Panc1 (cell line): ENCODE results near the gene PLEKHN1. TPM values are rescaled to one million over a fixed set of nuclear protein-coding genes. Genes with fewer than 3 reads are reported as not detected.

Experiments used
- ATAC-seq: fragments of 200-7000 bp; cut with Tn5 transposase; 2 replicates; pipeline ENCODE4 v1.9.1; 2020; ENCODE audit warnings: mild to moderate bottlenecking, moderate library complexity
- BruUV-seq: library from RNA; stranded (reverse); fragments of 400-500 nt; replicated peaks from 2 replicates; lab custom pipeline; 2021; lab: Mats Ljungman, UMichigan
- CTCF ChIA-PET: fragments of 300-600 bp; sonication (Branson Sonifier 250); formaldehyde crosslinking; loops from one replicate; lab custom pipeline; 2022; ENCODE audit warnings: antibody characterized with exemption; lab: Charles Lee
- POLR2A ChIA-PET: fragments of 300-600 bp; sonication (Branson Sonifier 250); formaldehyde crosslinking; loops from one replicate; lab custom pipeline; 2022; ENCODE audit warnings: antibody characterized with exemption; lab: Charles Lee
- DNase-seq: peaks from one replicate; pipeline ENCODE4 v3.0.0-alpha.2; 2010; ENCODE audit warnings: low read depth, low spot score
- H3K27ac ChIP-seq: 2 replicates; pipeline ENCODE4 v1.5.1; 2011; ENCODE audit warnings: mild to moderate bottlenecking, low read length, inconsistent platforms
- H3K27me3 ChIP-seq: fragments of 200-500 bp; sonication (Bioruptor generic); 2 replicates; pipeline ENCODE4 v1.6.0; 2014; ENCODE audit warnings: low read length, inconsistent platforms; ENCODE audit not compliant: control insufficient read depth, insufficient read depth
- H3K36me3 ChIP-seq: fragments of 200-500 bp; sonication (Bioruptor generic); 2 replicates; pipeline ENCODE4 v1.5.1; 2014; ENCODE audit warnings: inconsistent platforms, mild to moderate bottlenecking, low read length, moderate library complexity; ENCODE audit not compliant: control insufficient read depth, insufficient read depth
- H3K4me1 ChIP-seq: 2 replicates; pipeline ENCODE4 v1.5.1; 2011; ENCODE audit warnings: inconsistent platforms, mild to moderate bottlenecking, low read length, moderate library complexity; ENCODE audit not compliant: control insufficient read depth, insufficient read depth
- H3K4me3 ChIP-seq, 2 experiments: 2 replicates each; pipeline ENCODE4 v1.5.1; 2011 to 2012; ENCODE audit warnings: low read depth in 2 of 2, low read length in 2 of 2, mild to moderate bottlenecking in 2 of 2, inconsistent platforms in 1 of 2, moderate library complexity in 1 of 2
- H3K9me3 ChIP-seq: fragments of 200-500 bp; sonication (Bioruptor generic); 2 replicates; pipeline ENCODE4 v1.5.1; 2014; ENCODE audit warnings: low read depth, mild to moderate bottlenecking, inconsistent platforms, low read length, moderate library complexity; ENCODE audit not compliant: control insufficient read depth, insufficient read depth
- CTCF ChIP-seq: fragments of 450-650 bp; IDR thresholded peaks from 2 replicates; pipeline ENCODE4 v1.5.1; 2017; ENCODE audit warnings: mild to moderate bottlenecking
- POLR2AphosphoS5 ChIP-seq: IDR thresholded peaks from 2 replicates; pipeline ENCODE4 v1.6.1; 2012; ENCODE audit warnings: mild to moderate bottlenecking, low read depth, low read length, moderate library complexity
- SIN3A ChIP-seq: IDR thresholded peaks from 2 replicates; pipeline ENCODE4 v1.6.1; 2012; ENCODE audit warnings: low read depth, mild to moderate bottlenecking, low read length, moderate library complexity, borderline replicate concordance; ENCODE audit not compliant: insufficient read depth
- TCF7L2 ChIP-seq: IDR thresholded peaks from 2 replicates; pipeline ENCODE4 v1.6.1; 2011; ENCODE audit warnings: mild to moderate bottlenecking, low read depth, low read length, inconsistent platforms
- in situ Hi-C: cut with HindIII; loops from 2 replicates; pipeline ENCODE4 v1.10.0; 2016; ENCODE audit warnings: low sequenced_read_pairs, low pct_unique_long_range_greater_than_20kb
- intact Hi-C: fragments of 100-400 bp; cut with micrococcal nuclease; formaldehyde crosslinking; loops from one replicate; pipeline ENCODE4 v1.10.0; 2022; ENCODE audit not compliant: unreplicated experiment
- total RNA-seq: library from RNA; stranded (reverse); gene quantifications from one replicate; pipeline ENCODE4 v1.2.1, GENCODE V29; 2021; ENCODE audit not compliant: unreplicated experiment
- TF ChIP-seq, protein P1 (sequence below), 2 experiments: IDR thresholded peaks; 2 replicates each; pipeline ENCODE4 v1.6.1; 2011 to 2012; ENCODE audit warnings: low read depth in 2 of 2, control low read depth in 1 of 2, low read length in 1 of 2, mild to moderate bottlenecking in 1 of 2, moderate library complexity in 1 of 2; ENCODE audit not compliant: insufficient read depth in 1 of 2

PLEKHN1 gene
- total RNA-seq, 1 experiment from 2014 or later, result 9.8 TPM

DNA sequence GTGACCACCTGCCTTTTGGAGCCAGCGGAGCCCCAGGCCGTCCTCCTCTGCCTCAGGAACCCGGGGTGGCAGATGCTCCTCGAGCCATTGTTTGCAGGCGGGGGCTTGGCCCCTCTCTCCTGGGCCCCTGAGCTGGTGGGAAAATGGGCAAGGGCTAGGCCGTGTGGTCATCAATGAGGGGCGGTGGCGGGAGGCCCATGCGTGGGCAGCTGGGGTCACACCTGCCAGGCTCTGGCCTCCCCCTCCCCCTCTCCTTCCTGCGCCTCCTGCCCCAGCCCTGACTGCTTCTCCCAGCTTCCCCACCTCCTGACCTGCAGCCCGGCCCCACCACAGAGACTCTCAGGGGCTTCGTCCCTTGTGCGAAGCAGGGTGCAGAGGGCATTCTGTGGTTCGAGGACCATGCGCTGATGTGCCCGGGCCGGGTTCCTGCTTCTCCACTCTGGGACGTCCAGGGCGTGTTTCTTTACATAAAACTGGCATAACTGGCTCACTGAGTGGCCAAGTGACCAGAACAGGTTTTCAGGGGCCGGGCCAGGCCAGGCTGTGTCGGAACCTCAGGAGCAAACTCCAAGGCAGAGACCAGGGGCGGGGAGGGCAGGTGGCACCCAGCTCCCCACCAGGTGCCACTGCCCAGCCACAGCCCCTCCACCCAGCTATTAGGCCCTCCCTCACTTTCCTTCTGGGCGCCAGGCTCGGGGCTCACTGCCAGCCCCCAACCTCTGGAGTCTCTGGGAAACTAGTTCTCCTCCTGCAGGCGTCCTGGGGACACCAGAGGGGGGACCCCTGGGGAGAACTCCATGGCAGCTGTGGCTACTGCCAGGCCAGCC, 33.3 kb upstream of the PLEKHN1 start:
- Histone ChIP-seq H3K4me3 (no peak overlapping the region), H3K9me3 (no peaks in the 10 kb centered on the region), H3K36me3 (no peaks in the 10 kb centered on the region), H3K4me1 (peaks cover 45% of the 10 kb centered on the region), H3K27ac (peak overlapping the region; percentile 29; the same call in 1 of the 2 replicates), H3K27me3 (no peaks in the 10 kb centered on the region)
- no peak for TF ChIP-seq POLR2AphosphoS5
- TF ChIP-seq CTCF, result no peak
- TF ChIP-seq SIN3A, result no peak
- TF ChIP-seq, protein P1, sequence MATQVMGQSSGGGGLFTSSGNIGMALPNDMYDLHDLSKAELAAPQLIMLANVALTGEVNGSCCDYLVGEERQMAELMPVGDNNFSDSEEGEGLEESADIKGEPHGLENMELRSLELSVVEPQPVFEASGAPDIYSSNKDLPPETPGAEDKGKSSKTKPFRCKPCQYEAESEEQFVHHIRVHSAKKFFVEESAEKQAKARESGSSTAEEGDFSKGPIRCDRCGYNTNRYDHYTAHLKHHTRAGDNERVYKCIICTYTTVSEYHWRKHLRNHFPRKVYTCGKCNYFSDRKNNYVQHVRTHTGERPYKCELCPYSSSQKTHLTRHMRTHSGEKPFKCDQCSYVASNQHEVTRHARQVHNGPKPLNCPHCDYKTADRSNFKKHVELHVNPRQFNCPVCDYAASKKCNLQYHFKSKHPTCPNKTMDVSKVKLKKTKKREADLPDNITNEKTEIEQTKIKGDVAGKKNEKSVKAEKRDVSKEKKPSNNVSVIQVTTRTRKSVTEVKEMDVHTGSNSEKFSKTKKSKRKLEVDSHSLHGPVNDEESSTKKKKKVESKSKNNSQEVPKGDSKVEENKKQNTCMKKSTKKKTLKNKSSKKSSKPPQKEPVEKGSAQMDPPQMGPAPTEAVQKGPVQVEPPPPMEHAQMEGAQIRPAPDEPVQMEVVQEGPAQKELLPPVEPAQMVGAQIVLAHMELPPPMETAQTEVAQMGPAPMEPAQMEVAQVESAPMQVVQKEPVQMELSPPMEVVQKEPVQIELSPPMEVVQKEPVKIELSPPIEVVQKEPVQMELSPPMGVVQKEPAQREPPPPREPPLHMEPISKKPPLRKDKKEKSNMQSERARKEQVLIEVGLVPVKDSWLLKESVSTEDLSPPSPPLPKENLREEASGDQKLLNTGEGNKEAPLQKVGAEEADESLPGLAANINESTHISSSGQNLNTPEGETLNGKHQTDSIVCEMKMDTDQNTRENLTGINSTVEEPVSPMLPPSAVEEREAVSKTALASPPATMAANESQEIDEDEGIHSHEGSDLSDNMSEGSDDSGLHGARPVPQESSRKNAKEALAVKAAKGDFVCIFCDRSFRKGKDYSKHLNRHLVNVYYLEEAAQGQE (IDR thresholded peaks at IDR 0.05; ENCODE audit: insufficient read depth in 1 of 2, low read depth in 2 of 2, low read length in 1 of 2), result no peak
- no peak for TF ChIP-seq TCF7L2
- intact Hi-C loops, result no loop called here
- POLR2A ChIA-PET, result interaction anchor here (0.7 kb wide), 2 partner anchors 26 to 37 kb away, joined by 3 to 12 read pairs; partner anchors contain the start of gene NOC2L
- CTCF ChIA-PET, result interaction anchor here (0.6 kb wide), 1 partner anchor 28 kb away, joined by 3 read pairs; no protein-coding TSS in a partner anchor
- no peak for DNase-seq
- no peak for ATAC-seq
- in situ Hi-C loops, result no loop called here
- BruUV-seq, result no TSS peak

- Histone ChIP-seq H3K27me3 (no peaks in the 10 kb centered on the region), H3K4me1 (peaks cover 51% of the 10 kb centered on the region), H3K27ac (no peak overlapping the region), H3K9me3 (no peaks in the 10 kb centered on the region), H3K36me3 (no peaks in the 10 kb centered on the region), H3K4me3 (no peak overlapping the region)
- ATAC-seq (no peak), DNase-seq (no peak)
- TF ChIP-seq TCF7L2, result no peak
- no peak for TF ChIP-seq POLR2AphosphoS5
- TF ChIP-seq SIN3A, result no peak
- TF ChIP-seq CTCF, result no peak
- TF ChIP-seq, protein P1 (IDR thresholded peaks at IDR 0.05; ENCODE audit: insufficient read depth in 1 of 2, low read depth in 2 of 2, low read length in 1 of 2), result no peak
- in situ Hi-C loops (no loop called here), intact Hi-C loops (no loop called here)
- POLR2A ChIA-PET, result interaction anchor here (0.7 kb wide), 2 partner anchors 25 to 38 kb away, joined by 3 to 12 read pairs; partner anchors contain the start of gene NOC2L
- CTCF ChIA-PET, result no interaction called here
- no TSS peak for BruUV-seq
These were observed 32.7 kb upstream of the PLEKHN1 start for GRCh38 chr1:933603-933940.
